ENCODE data around the gene APPL1.

The APPL1 gene

GRCh38 chr3:57268416-57268815, 40.9 kb downstream of the APPL1 start:
- no peaks in the 10 kb centered on the region for H3K9me3 ChIP-seq (ENCODE audit: control insufficient read depth in 2 of 2, low read length in 2 of 2)
- no peak overlapping the region for H3K4me3 ChIP-seq (ENCODE audit: low read length in 2 of 2)

DNA sequence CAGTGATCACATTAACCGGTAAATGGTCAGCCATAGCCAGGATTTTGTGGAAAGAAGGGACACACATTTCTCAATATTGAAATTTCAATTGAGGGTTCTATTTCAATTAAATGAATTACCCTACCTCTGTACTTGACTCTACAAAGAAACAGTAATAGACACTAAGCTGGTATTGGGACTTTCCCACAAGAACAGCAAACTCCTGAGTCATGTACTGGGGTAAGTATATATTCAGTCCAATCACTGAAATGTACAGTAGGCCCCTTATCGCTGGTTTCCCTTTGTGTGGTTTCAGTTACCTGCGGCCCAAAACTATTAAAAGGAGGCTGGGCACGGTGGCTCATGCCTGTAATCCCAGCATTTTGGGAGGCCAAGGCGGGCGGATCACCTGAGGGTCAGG, 47.3 kb downstream of the APPL1 start:
- Histone ChIP-seq H3K36me3 (ENCODE audit: control insufficient read depth in 2 of 2, insufficient read depth in 2 of 2, low read length in 2 of 2) (peaks cover 6 to 8% of the 10 kb centered on the region in 2 donors), H3K27ac (ENCODE audit: low read length) (no peak overlapping the region), H3K27me3 (ENCODE audit: control insufficient read depth in 1 of 2, insufficient read depth in 2 of 2, low read length in 2 of 2) (no peaks in the 10 kb centered on the region), H3K9ac (ENCODE audit: low read length in 2 of 2) (no peak overlapping the region), H3K4me1 (ENCODE audit: control insufficient read depth, insufficient read depth, low read length) (no peaks in the 10 kb centered on the region), H3K4me3 (ENCODE audit: low read length in 2 of 2) (no peak overlapping the region), H3K9me3 (ENCODE audit: control insufficient read depth in 2 of 2, low read length in 2 of 2) (no peaks in the 10 kb centered on the region)

More at GRCh38 chr3:57268416-57268815, 40.9 kb downstream of the APPL1 start:
- H3K36me3 ChIP-seq (ENCODE audit: control insufficient read depth in 2 of 2, insufficient read depth in 2 of 2, low read length in 2 of 2): peaks cover 22 to 35% of the 10 kb centered on the region in 2 donors
- no peak overlapping the region for H3K27ac ChIP-seq (ENCODE audit: low read length)
- H3K9ac ChIP-seq (ENCODE audit: low read length in 2 of 2): no peak overlapping the region
- H3K4me1 ChIP-seq (ENCODE audit: control insufficient read depth, insufficient read depth, low read length): no peaks in the 10 kb centered on the region
- no peaks in the 10 kb centered on the region for H3K27me3 ChIP-seq (ENCODE audit: control insufficient read depth in 1 of 2, insufficient read depth in 2 of 2, low read length in 2 of 2)

GRCh38 chr3:57275393-57275792, 47.9 kb downstream of the APPL1 start:
- H3K9ac ChIP-seq (ENCODE audit: low read length in 2 of 2): no peak overlapping the region
- no peak overlapping the region for H3K27ac ChIP-seq (ENCODE audit: low read length)
- no peak overlapping the region for H3K4me3 ChIP-seq (ENCODE audit: low read length in 2 of 2)
- H3K36me3 ChIP-seq (ENCODE audit: control insufficient read depth in 2 of 2, insufficient read depth in 2 of 2, low read length in 2 of 2): peaks cover 3 to 8% of the 10 kb centered on the region in 2 donors
- H3K4me1 ChIP-seq (ENCODE audit: control insufficient read depth, insufficient read depth, low read length): no peaks in the 10 kb centered on the region
- H3K9me3 ChIP-seq (ENCODE audit: control insufficient read depth in 2 of 2, low read length in 2 of 2): no peaks in the 10 kb centered on the region
- no peaks in the 10 kb centered on the region for H3K27me3 ChIP-seq (ENCODE audit: control insufficient read depth in 1 of 2, insufficient read depth in 2 of 2, low read length in 2 of 2)

GRCh38 chr3:57278237-57278636, 50.7 kb downstream of the APPL1 start:
- Histone ChIP-seq H3K36me3 (ENCODE audit: control insufficient read depth in 2 of 2, insufficient read depth in 2 of 2, low read length in 2 of 2) (peaks cover 3% of the 10 kb centered on the region in 2 donors), H3K27me3 (ENCODE audit: control insufficient read depth in 1 of 2, insufficient read depth in 2 of 2, low read length in 2 of 2) (no peaks in the 10 kb centered on the region), H3K9me3 (ENCODE audit: control insufficient read depth in 2 of 2, low read length in 2 of 2) (no peaks in the 10 kb centered on the region), H3K9ac (ENCODE audit: low read length in 2 of 2) (no peak overlapping the region), H3K27ac (ENCODE audit: low read length) (no peak overlapping the region), H3K4me3 (ENCODE audit: low read length in 2 of 2) (no peak overlapping the region), H3K4me1 (ENCODE audit: control insufficient read depth, insufficient read depth, low read length) (no peaks in the 10 kb centered on the region)

DNA sequence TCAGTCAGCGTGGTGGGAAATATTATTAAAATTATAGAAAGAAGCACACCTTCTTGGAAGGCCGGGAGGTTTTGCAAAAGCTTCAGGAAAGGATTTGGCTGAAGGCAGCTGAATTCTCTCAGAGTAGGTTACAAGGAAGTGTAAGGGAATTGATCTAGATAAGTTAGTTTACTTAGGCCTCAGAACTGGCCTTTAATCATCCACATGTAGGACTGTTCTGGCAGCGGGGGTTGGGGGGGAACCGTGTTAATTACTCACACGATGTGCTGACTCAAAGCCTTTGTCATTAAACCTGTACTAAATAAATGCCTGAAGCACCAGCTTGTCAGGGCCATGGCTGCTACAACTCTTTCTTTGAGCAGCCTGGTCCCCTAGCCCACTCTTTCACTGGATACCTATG, 52.2 kb downstream of the APPL1 start:
- Histone ChIP-seq H3K36me3 (ENCODE audit: control insufficient read depth in 2 of 2, insufficient read depth in 2 of 2, low read length in 2 of 2) (peaks cover 0 to 2% of the 10 kb centered on the region in 2 donors), H3K4me1 (ENCODE audit: control insufficient read depth, insufficient read depth, low read length) (no peaks in the 10 kb centered on the region), H3K27me3 (ENCODE audit: control insufficient read depth in 1 of 2, insufficient read depth in 2 of 2, low read length in 2 of 2) (no peaks in the 10 kb centered on the region), H3K27ac (ENCODE audit: low read length) (no peak overlapping the region), H3K4me3 (ENCODE audit: low read length in 2 of 2) (no peak overlapping the region), H3K9ac (ENCODE audit: low read length in 2 of 2) (no peak overlapping the region), H3K9me3 (ENCODE audit: control insufficient read depth in 2 of 2, low read length in 2 of 2) (no peaks in the 10 kb centered on the region)

- H3K4me3 ChIP-seq (ENCODE audit: low read length in 2 of 2): no peak overlapping the region
- no peak overlapping the region for H3K9ac ChIP-seq (ENCODE audit: low read length in 2 of 2)
- H3K4me1 ChIP-seq (ENCODE audit: control insufficient read depth, insufficient read depth, low read length): no peaks in the 10 kb centered on the region
- H3K27ac ChIP-seq (ENCODE audit: low read length): no peak overlapping the region
- H3K9me3 ChIP-seq (ENCODE audit: control insufficient read depth in 2 of 2, low read length in 2 of 2): no peaks in the 10 kb centered on the region
- no peaks in the 10 kb centered on the region for H3K27me3 ChIP-seq (ENCODE audit: control insufficient read depth in 1 of 2, insufficient read depth in 2 of 2, low read length in 2 of 2)
- no peaks in the 10 kb centered on the region for H3K36me3 ChIP-seq (ENCODE audit: control insufficient read depth in 2 of 2, insufficient read depth in 2 of 2, low read length in 2 of 2)
Measured at GRCh38 chr3:57281715-57282114, 54.2 kb downstream of the APPL1 start.

GRCh38 chr3:57283334-57283733, 55.8 kb downstream of the APPL1 start:
- no peaks in the 10 kb centered on the region for H3K4me1 ChIP-seq (ENCODE audit: control insufficient read depth, insufficient read depth, low read length)

GRCh38 chr3:57287205-57287604, 59.7 kb downstream of the APPL1 start:
- Histone ChIP-seq H3K9ac (ENCODE audit: low read length in 2 of 2) (no peak overlapping the region), H3K4me3 (ENCODE audit: low read length in 2 of 2) (no peak overlapping the region), H3K27ac (ENCODE audit: low read length) (no peak overlapping the region), H3K9me3 (ENCODE audit: control insufficient read depth in 2 of 2, low read length in 2 of 2) (no peaks in the 10 kb centered on the region), H3K36me3 (ENCODE audit: control insufficient read depth in 2 of 2, insufficient read depth in 2 of 2, low read length in 2 of 2) (no peaks in the 10 kb centered on the region), H3K4me1 (ENCODE audit: control insufficient read depth, insufficient read depth, low read length) (no peaks in the 10 kb centered on the region), H3K27me3 (ENCODE audit: control insufficient read depth in 1 of 2, insufficient read depth in 2 of 2, low read length in 2 of 2) (no peaks in the 10 kb centered on the region)

More at GRCh38 chr3:57283334-57283733, 55.8 kb downstream of the APPL1 start:
- Histone ChIP-seq H3K9me3 (ENCODE audit: control insufficient read depth in 2 of 2, low read length in 2 of 2) (no peaks in the 10 kb centered on the region), H3K27ac (ENCODE audit: low read length) (no peak overlapping the region), H3K9ac (ENCODE audit: low read length in 2 of 2) (no peak overlapping the region), H3K4me3 (ENCODE audit: low read length in 2 of 2) (no peak overlapping the region), H3K36me3 (ENCODE audit: control insufficient read depth in 2 of 2, insufficient read depth in 2 of 2, low read length in 2 of 2) (no peaks in the 10 kb centered on the region), H3K27me3 (ENCODE audit: control insufficient read depth in 1 of 2, insufficient read depth in 2 of 2, low read length in 2 of 2) (no peaks in the 10 kb centered on the region)

- no peak overlapping the region for H3K4me3 ChIP-seq (ENCODE audit: low read length in 2 of 2)
- no peaks in the 10 kb centered on the region for H3K36me3 ChIP-seq (ENCODE audit: control insufficient read depth in 2 of 2, insufficient read depth in 2 of 2, low read length in 2 of 2)
- no peaks in the 10 kb centered on the region for H3K4me1 ChIP-seq (ENCODE audit: control insufficient read depth, insufficient read depth, low read length)
- H3K27me3 ChIP-seq (ENCODE audit: control insufficient read depth in 1 of 2, insufficient read depth in 2 of 2, low read length in 2 of 2): no peaks in the 10 kb centered on the region
- H3K9ac ChIP-seq (ENCODE audit: low read length in 2 of 2): no peak overlapping the region
- no peaks in the 10 kb centered on the region for H3K9me3 ChIP-seq (ENCODE audit: control insufficient read depth in 2 of 2, low read length in 2 of 2)
- H3K27ac ChIP-seq (ENCODE audit: low read length): no peak overlapping the region
Measured at GRCh38 chr3:57288403-57288802, 60.9 kb downstream of the APPL1 start.

- Histone ChIP-seq H3K4me1 (ENCODE audit: control insufficient read depth, insufficient read depth, low read length) (no peaks in the 10 kb centered on the region), H3K36me3 (ENCODE audit: control insufficient read depth in 2 of 2, insufficient read depth in 2 of 2, low read length in 2 of 2) (no peaks in the 10 kb centered on the region), H3K9ac (ENCODE audit: low read length in 2 of 2) (no peak within 1 kb of the TSS), H3K4me3 (ENCODE audit: low read length in 2 of 2) (no peak within 1 kb of the TSS), H3K27ac (ENCODE audit: low read length) (no peak within 1 kb of the TSS), H3K27me3 (ENCODE audit: control insufficient read depth in 1 of 2, insufficient read depth in 2 of 2, low read length in 2 of 2) (no peaks in the 10 kb centered on the region), H3K9me3 (ENCODE audit: control insufficient read depth in 2 of 2, low read length in 2 of 2) (no peaks in the 10 kb centered on the region)
Measured at GRCh38 chr3:57292159-57292896, 64.8 kb downstream of the APPL1 start, which contains the start of gene ASB14. Gene ASB14 (minus strand): TSS chr3:57292685. CDS start chr3:57292033, 652 bp downstream.

DNA sequence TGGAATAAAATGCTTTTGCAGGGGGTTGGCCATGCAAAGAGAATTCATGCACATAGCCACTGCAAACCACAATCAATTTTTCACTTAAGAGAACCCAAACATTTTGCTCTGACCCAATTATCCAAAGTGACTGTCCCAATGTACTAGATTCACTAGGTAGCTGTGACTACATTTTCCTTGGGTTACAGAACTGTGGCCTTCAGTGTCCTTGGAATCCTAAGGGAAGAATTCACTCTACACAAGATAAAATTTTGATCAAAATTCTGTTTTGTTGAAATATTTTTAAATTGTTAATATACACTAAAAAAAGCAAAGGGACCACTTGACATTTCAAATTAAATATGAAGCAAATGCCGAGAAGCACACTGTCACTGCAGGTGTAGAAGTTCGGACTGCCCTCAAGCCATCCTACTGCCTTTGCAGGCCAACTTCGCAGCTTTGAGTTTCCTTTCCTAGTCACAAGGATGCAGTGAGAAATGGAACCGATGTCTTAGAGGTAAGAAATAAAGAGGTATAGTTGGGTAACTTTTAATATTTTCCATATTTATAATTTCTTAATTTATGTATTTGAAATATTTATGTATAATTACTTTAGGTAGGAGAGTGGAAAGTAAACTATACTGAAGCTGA, 65.5 kb downstream of the APPL1 start:
- H3K36me3 ChIP-seq (ENCODE audit: control insufficient read depth in 2 of 2, insufficient read depth in 2 of 2, low read length in 2 of 2): no peaks in the 10 kb centered on the region
- no peak overlapping the region for H3K4me3 ChIP-seq (ENCODE audit: low read length in 2 of 2)
- no peak overlapping the region for H3K9ac ChIP-seq (ENCODE audit: low read length in 2 of 2)
- no peak overlapping the region for H3K27ac ChIP-seq (ENCODE audit: low read length)
- H3K27me3 ChIP-seq (ENCODE audit: control insufficient read depth in 1 of 2, insufficient read depth in 2 of 2, low read length in 2 of 2): no peaks in the 10 kb centered on the region
- no peaks in the 10 kb centered on the region for H3K9me3 ChIP-seq (ENCODE audit: control insufficient read depth in 2 of 2, low read length in 2 of 2)
- H3K4me1 ChIP-seq (ENCODE audit: control insufficient read depth, insufficient read depth, low read length): no peaks in the 10 kb centered on the region

Data from stomach smooth muscle (tissue), 2 donors.